Stimulated activated CD4-positive, alpha-beta T cell treated with anti-CD3 and anti-CD28 coated beads, TNF-alpha, amount 100 ng/mL, for 4 hours (primary cell): Measurements from ENCODE around the gene RAC2.
A peak's percentile ranks its signal among the peaks of the same experiment; 100 is the strongest.

Experiments
- DNase-seq, 3 experiments: peaks; one replicate each; pipeline ENCODE4 v3.0.0-alpha.2; 2020; ENCODE audit warnings: low read depth in 3 of 3

Gene RAC2

DNA sequence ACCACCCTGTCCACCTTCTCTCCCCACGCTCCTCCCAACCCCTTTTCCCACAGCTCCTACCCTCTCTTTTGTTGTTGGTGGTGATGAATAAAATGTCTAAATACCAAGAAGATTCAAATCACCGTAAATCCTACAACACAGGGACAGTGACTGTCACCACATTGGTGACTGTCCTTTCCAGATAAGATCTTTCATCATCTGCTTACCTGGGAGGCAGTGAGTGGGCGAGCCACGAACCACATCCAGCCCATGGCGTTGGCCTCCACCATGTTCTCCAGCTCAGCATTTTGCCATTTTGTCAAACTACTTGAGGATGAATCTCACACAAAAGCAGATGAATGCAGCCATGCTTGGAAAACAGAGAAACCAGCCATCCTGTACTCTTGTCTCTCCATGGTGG is 31.6 kb upstream of the RAC2 start:
- DNase-seq, result no peak

GRCh38 chr22:37275134-37275533 is 31.1 kb upstream of the RAC2 start:
- no peak for DNase-seq

DNA sequence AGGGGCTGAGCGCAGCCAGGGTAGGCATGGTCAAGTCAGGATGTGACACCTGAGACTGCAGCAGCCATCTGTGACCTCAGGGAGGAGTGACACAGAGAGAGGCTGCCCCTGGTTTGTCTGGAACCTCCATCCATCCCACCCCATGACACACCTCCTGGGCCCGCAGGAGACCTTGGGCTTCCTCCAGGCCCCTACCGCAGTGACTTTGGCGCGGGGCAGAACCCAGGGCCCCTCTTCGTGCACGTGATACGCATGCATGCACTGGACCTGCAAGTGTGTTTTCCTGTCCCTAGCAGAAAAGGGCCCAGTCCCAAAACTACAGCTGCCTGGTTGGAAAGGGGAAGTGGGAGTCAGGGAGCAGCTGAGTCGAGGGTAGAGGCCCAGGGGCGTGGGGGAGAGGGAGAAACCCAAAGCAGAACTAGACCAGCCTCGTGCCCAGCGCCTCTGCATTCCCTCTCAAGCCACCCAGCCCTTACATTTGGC is 30.4 kb upstream of the RAC2 start:
- DNase-seq, result no peak

- no peak for DNase-seq
Observed at GRCh38 chr22:37273846-37274225, 29.8 kb upstream of the RAC2 start.

GRCh38 chr22:37273126-37273845 is 29.2 kb upstream of the RAC2 start:
- no peak for DNase-seq

- DNase-seq, result no peak
Observed at GRCh38 chr22:37270928-37271650, 27.0 kb upstream of the RAC2 start.

DNA sequence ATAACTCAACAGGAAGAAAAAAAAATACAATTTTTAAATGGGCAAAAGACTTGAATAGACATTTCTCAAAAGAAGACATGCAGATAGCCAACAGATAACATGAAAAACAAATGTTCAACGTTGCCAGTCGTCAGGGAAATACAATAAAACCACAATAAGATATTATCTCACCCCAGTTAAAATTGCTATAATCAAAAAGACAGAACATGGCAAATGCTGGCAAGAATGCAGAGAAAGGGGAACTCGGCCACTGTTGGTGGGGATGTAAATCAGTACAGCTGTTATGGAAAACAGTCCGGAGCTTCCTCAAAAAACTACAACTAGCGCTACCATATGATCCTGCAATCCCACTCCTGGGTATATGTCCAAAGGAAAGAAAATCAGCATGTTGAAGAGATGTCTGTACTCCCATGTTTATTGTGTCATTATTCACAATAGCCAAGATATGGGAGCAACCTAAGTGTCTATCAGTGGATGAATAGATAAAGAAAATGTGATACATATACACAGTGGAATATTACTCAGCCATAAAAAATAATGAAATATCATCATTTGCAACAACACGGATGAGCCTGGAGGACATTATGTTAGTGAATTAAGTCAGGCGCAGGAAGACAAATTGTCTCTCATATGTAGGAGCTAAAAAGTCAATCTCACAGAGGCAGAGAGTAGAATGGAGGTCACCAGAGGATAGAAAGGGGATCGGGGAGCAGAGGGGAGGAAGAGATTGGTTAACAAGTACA is 26.0 kb upstream of the RAC2 start:
- DNase-seq, result no peak

- DNase-seq, result no peak
Observed at GRCh38 chr22:37267661-37268413, 23.8 kb upstream of the RAC2 start.

- DNase-seq, result peak; percentile 52 to 60 (median 53)
Observed at GRCh38 chr22:37267135-37267587, 23.1 kb upstream of the RAC2 start.

GRCh38 chr22:37266581-37267134 is 22.6 kb upstream of the RAC2 start:
- no peak for DNase-seq

- DNase-seq, result no peak
Observed at GRCh38 chr22:37263966-37264887, 20.2 kb upstream of the RAC2 start.

DNA sequence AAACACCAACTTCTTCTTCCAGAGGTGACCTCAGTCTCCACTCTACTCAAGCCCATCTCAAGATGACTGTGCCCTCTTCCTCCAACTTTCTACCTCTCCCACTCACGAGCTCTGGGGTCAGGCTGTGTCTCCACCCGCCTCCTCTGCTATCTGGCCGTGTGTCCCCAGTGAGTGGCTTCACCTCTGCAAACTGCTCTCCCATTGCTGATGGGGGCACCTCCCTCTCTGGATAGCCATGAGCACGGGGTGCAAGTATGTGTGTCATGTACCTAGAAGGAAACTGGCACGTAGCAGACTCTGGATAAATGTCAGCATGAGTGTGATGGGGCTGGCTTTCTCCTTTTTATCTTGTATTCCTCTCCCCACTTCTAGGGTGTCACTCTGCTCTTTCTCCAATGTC is 18.3 kb upstream of the RAC2 start:
- DNase-seq, result no peak

DNA sequence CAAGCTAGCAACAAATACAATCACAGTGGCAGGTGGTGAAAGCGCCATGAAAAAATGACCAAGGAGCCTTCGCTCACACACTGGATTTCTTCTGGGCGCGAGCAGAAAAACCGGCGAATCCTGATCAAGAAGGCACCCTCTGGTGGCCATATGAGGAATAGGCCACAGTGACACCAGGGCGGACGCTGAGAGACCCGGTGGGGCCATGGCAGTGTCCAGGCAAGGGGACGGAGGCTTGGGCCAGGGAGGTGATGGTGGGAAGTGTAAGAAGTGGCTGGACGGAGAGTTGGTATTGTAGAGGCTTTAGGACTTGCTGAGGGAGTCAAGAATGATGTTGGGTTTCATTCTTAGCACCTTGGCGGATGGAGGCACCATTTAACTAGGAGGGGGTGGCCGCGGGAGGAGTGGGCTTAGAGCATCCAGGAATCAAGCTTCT is 16.9 kb upstream of the RAC2 start:
- peak in 1 of 3 experiments; percentile 52 for DNase-seq

- DNase-seq, result no peak
Observed at GRCh38 chr22:37260155-37260795, 16.2 kb upstream of the RAC2 start.

DNA sequence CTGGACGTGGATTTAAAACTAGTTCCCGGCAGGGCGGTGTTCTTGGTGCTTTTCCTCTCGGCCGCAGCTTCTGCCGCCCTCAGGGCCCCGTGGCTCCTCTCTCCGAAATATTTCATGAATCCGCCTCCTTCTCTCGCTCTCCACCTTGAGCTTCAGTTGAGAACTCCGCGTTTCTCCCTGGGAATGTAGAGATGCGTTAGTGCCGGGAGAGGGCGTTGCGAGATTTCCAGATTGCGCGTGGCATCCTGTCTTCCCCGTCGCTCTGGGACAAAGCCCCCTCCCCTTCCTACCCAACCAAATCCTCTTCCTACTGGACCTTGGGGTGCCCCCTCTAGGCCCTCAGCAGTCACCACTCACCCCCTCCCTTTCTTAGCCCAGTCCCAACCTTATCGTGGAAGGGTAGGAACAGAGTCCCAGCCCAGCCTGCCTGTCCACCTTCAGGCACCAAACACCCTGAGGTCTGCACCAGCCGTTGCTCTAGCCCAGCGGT is 15.5 kb upstream of the RAC2 start:
- DNase-seq, result no peak

DNA sequence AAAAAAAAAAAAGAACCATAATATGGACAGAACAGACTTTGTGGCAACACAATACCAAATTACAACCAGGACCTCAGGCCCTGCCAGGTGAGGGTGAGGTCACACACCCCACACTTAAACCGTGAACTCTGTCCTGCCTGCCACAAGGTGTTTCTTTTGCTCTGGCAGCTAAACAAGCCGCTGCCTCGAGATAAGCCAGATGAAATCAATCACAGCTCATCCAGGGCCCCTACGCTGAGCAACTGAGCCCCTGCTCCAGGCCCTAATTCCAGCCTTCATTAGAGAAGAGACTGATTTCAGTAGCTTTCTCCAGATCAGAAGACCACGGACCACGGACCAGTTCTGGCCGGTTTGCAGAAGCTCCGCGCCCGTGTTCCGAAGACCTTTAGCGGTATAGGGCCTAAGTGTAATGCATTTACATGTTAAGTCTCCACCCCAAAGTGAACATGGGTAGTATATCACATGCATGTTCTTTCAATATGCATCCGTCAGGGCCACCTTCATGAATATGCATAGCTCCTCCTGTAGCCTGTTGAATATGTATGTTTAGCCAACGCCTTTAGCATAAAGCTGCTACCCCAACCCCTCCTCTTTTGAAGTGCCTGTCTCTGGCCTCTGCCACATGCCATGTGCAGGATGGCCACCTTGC is 14.8 kb upstream of the RAC2 start:
- no peak for DNase-seq

GRCh38 chr22:37258005-37258752 is 14.1 kb upstream of the RAC2 start:
- no peak for DNase-seq

GRCh38 chr22:37256075-37256726 is 12.1 kb upstream of the RAC2 start:
- no peak for DNase-seq
